HL-60/S4 treated with phorbol 12-myristate 13-acetate at 8.2 ng/mL for 4 days and 3 days (cell line): ENCODE data around the gene DAO.

Experiments
- in situ Hi-C: fragments of 300-500 bp; cut with MboI; formaldehyde crosslinking; loops from 2 replicates; pipeline ENCODE4 v1.15.0; 2022; ENCODE audit warnings: low sequenced_read_pairs

Gene DAO

GRCh38 chr12:108916336-108916735, 36.4 kb downstream of the DAO start:
- in situ Hi-C loops = no loop called here

DNA sequence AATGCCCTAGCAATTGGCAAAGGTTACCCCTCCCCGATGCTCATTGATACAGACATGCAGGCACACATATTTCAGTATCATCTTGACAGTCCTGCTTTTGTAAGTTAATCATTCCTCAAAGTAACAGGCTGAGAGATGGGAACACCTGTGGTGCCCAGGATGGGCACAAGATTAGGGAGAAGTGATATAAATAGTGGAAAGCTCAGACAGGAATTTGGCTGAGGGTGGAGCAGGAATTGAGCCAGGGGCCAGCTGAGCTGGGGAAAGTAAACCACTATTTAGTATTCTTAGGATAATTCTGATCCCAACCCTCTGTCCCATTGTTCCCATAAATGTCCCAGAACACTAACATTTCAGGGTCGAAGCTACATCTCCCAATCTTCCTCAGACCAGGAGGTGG, 38.3 kb downstream of the DAO start:
- in situ Hi-C loops = no loop called here

DNA sequence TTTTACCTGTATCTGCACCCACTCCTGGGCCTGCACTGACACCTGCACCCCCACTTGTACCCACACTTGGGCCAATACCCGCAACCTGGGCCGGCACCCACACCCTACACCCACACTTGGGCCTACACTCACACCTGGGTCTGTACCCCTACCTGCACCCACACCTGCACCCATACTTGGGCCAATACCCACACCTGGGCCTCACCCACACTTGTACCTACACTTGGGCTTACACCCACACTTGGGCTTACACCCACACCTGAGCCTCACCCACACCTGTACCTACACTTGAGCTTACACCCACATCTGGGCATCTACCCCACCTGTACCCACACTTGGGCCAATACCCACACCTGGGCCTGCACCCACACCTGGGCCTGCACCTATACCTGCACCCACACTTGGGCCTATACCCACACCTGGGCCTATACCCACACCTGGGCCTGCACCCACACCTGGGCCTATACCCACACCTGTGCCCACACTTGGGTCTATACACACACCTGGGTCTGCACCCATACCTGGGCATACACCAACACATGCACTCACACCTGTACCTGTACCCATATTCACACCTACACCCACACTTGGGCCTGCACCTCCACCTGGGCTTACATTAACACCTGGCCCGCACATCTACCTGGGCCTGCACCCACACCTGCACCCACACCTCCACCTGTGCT, 39.2 kb downstream of the DAO start:
- in situ Hi-C loops = no loop called here

DNA sequence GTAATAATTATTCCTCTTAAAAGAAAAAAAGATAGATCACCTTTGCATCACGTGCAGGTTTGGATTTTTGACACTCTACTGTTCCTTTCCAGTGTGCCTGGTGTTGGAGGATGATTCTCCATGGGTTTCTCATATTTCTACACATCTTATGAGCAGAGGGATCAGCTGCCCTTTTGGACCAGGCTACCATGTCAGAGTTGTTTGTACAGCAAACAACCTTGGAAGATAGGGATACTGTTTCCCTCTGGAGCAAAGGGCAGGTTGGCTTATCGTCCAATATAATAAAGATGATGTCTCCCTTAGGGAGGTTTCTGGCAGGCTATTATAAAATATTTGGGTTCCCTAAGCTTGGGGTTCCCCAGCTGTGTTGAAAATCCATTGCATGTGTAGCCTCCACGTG, 42.1 kb downstream of the DAO start:
- in situ Hi-C loops = no loop called here

DNA sequence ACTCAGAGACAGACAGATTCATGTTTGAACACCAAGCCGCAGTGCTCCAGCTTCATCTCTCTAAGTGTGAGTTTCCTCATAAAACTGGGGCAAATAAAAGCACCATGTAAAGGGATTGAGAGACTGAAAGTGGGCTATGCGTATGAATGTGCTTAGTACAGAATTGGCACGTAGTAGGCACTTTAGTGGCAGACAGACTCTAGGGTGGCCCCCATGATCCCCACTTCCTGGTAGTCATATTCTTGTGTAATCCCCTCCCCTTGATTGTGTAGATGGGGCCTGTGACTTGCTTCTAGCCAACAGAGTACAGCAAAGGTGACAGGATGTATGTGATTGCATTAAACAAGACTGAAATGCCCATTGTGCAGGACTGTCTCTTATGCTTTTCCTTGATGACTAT, 43.0 kb downstream of the DAO start:
- in situ Hi-C loops = no loop called here

- in situ Hi-C loops = loop anchor here (25.0 kb wide), 1 partner anchor 109 kb away; no protein-coding TSS in a partner anchor
Observed at GRCh38 chr12:108928695-108929094, 48.8 kb downstream of the DAO start.

- in situ Hi-C loops = loop anchor here (25.0 kb wide), 1 partner anchor 107 kb away; no protein-coding TSS in a partner anchor
Observed at GRCh38 chr12:108930155-108930554, 50.3 kb downstream of the DAO start.

GRCh38 chr12:108930756-108931155, 50.9 kb downstream of the DAO start:
- in situ Hi-C loops = loop anchor here (25.0 kb wide), 1 partner anchor 107 kb away; no protein-coding TSS in a partner anchor

GRCh38 chr12:108933949-108934348, 54.1 kb downstream of the DAO start:
- in situ Hi-C loops = loop anchor here (25.0 kb wide), 1 partner anchor 103 kb away; no protein-coding TSS in a partner anchor

DNA sequence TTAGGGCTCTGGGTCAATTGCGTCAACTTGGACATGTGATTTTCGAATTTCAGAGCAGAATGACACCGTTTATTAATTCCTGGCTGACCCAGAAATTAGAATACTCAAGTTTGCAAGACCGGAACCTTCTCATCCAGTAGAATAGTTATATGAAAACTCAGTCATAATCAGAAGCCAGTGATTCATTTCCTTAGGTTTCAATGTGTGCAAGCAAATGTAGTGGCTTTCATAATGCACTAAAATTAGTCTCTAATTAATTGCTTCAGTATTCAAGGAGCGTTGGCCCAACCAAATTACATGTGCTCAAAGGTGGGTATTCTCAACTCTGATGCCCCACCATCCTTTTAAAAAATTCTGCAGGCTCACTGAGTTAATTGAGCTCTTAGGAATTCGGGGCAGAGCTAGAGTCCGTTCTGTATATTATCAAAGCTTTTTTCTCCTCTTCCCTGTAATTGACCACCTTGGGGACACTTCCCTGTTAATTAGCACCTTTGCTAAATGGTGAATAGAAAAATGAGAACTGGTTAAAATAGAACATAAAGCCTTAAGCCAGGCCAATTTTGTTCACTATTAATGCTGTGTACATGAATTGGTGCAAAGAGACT, 55.4 kb downstream of the DAO start:
- in situ Hi-C loops = loop anchor here (25.0 kb wide), 1 partner anchor 102 kb away; no protein-coding TSS in a partner anchor

DNA sequence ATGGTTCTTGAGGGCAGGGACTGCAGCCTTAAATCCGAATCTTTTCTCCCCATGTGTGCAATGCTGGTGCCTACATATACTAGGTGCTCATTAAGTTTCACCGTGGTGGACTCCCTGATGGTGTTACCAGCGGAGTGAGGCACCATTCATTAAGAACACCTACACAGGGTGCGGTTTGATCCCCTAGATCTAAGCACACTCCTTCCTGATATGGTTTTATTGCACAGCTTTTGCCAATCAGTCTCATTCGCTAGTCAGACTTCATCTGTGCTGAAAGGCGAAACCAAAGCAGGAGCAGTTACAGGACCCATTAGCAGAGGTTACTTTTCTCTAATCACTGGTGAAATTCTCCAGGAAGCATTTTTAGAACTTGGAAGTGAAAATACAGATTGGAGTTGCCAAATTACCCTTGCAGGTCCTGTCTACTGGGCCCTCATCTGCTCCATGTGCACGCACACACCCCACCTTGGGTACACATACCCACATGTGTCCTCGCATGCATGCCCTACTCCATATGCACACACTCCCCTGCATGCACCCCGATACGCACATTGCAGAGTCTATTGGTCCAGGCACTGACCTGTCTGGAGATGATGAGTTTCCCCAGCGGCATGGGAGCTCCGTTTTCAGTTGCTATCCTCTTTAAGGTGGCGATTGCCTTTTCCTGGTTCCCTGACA, 58.5 kb downstream of the DAO start:
- in situ Hi-C loops = loop anchor here (25.0 kb wide), 1 partner anchor 99 kb away; no protein-coding TSS in a partner anchor

DNA sequence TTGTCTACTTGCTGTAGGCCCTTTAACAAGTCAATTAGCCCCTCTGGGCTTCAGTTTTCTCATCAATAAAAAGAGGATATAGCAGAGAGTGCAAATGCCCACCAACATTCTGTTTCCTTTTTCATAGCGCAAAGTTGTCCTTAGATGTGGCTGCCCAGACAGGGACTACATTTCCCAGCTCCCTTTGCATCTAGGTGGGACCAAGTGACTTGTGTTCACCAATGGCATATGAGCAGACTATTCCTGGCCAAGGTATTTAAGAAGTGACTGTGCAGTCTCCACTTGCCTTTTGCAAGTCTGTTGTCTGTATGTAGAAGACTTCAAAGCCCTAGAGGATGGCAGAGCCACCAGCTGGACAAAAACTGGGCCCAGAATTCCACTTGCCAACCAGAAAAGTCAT, 59.7 kb downstream of the DAO start:
- in situ Hi-C loops = loop anchor here (25.0 kb wide), 1 partner anchor 98 kb away; no protein-coding TSS in a partner anchor

GRCh38 chr12:108940138-108940537, 60.2 kb downstream of the DAO start:
- in situ Hi-C loops = loop anchor here (25.0 kb wide), 1 partner anchor 97 kb away; no protein-coding TSS in a partner anchor

DNA sequence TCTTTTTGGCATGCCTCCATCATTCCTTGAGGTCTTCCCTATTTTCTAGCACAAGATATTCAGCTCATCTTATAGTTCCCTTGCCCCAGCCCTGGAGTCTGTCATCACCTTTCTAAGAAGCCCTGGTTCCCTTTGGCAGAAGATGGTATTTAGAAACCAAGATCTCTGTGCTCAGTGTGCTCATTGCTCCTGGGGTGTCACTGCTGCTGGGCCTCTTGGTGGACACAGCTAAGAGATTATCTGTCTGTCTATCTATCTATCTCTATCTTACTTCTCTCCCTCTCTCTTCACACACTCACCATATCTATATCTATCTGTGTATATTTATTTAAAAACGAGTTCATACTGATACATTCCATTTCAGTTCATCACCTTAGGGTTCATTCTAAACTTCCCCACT, 67.2 kb downstream of the DAO start:
- in situ Hi-C loops = loop anchor here (25.0 kb wide), 1 partner anchor 90 kb away; no protein-coding TSS in a partner anchor

DNA sequence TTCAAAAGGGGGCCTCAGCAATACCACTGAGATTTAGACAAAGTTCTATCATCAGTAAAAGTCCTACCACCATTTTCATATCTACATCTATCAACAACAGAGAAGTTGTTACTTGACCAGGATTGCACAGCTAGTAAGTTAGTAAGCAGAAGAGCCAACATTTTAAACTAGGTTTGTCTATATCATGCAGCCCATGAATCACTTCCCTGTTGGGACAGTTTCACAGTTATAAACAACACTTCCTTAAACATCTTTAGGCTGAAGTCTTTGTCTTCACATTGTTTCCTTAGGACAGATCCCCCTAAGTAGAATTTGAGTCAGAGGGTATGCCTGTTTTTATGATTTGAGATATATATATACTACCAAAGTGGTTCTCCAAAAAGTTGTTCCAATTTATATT, 68.5 kb downstream of the DAO start:
- in situ Hi-C loops = loop anchor here (25.0 kb wide), 1 partner anchor 89 kb away; no protein-coding TSS in a partner anchor

DNA sequence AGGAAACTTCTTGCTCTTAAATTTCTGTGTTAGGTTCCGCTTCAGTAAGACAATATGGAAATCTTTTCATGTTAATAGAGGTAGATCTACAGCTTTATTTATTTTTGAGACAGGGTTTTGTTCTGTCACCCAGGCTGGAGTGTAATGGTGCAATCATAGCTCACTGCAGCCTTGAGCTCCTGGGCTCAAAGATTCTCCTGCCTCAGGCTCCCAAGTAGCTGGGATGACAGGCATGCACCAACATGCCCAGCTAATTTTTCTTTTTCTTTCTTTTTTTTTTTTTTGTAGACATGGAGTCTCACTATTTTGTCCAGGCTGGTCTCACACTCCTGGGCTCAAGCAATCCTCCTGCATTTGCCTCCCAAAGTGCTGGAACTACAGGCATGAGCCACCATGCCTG, 70.1 kb downstream of the DAO start:
- in situ Hi-C loops = loop anchor here (10.0 to 25.0 kb wide), 4 partner anchors 65 to 288 kb away; partner anchors contain the start of gene DAO
